GM18868 (cell line): ENCODE results near the gene ZNF81.
"Not testable (repeated sequence)": the region's sequence is repeated elsewhere in the genome, so short reads cannot be mapped to it uniquely, and the experiment has no call there.

Experiments used
- ATAC-seq: cut with Tn5 transposase; IDR thresholded peaks from one replicate; pipeline ENCODE4 v1.9.1; 2021; ENCODE audit warnings: mild to moderate bottlenecking, moderate library complexity; ENCODE audit not compliant: unreplicated experiment

ZNF81 gene

GRCh38 chrX:47843363-47843762 lies 6.7 kb downstream of the ZNF81 start:
- ATAC-seq = no peak

GRCh38 chrX:47844117-47844516 lies 7.4 kb downstream of the ZNF81 start:
- ATAC-seq = no peak

GRCh38 chrX:47846040-47846439 lies 9.3 kb downstream of the ZNF81 start:
- ATAC-seq = no peak

- no peak for ATAC-seq
Measured at GRCh38 chrX:47849778-47850177, 13.1 kb downstream of the ZNF81 start.

GRCh38 chrX:47850389-47850788 lies 13.7 kb downstream of the ZNF81 start:
- not testable (repeated sequence) for ATAC-seq

- ATAC-seq = no peak
Measured at GRCh38 chrX:47850901-47851300, 14.2 kb downstream of the ZNF81 start.

- ATAC-seq = no peak
Measured at GRCh38 chrX:47854474-47854873, 17.8 kb downstream of the ZNF81 start.

GRCh38 chrX:47859686-47860085 lies 23.0 kb downstream of the ZNF81 start:
- ATAC-seq = no peak

GRCh38 chrX:47862680-47863079 lies 26.0 kb downstream of the ZNF81 start:
- ATAC-seq = no peak

GRCh38 chrX:47863187-47863586 lies 26.5 kb downstream of the ZNF81 start:
- no peak for ATAC-seq

- ATAC-seq = no peak
Measured at GRCh38 chrX:47864300-47864699, 27.6 kb downstream of the ZNF81 start.

GRCh38 chrX:47864785-47865184 lies 28.1 kb downstream of the ZNF81 start:
- no peak for ATAC-seq

GRCh38 chrX:47873123-47873522 lies 36.4 kb downstream of the ZNF81 start:
- ATAC-seq = no peak

GRCh38 chrX:47877327-47877726 lies 40.6 kb downstream of the ZNF81 start:
- ATAC-seq = no peak

- ATAC-seq = no peak
Measured at GRCh38 chrX:47878198-47878597, 41.5 kb downstream of the ZNF81 start.

GRCh38 chrX:47879463-47879862 lies 42.8 kb downstream of the ZNF81 start:
- ATAC-seq = no peak

GRCh38 chrX:47880927-47881326 lies 44.2 kb downstream of the ZNF81 start:
- no peak for ATAC-seq

- no peak for ATAC-seq
Measured at GRCh38 chrX:47885501-47885900, 48.8 kb downstream of the ZNF81 start.

- ATAC-seq = no peak
Measured at GRCh38 chrX:47898024-47898423, 61.3 kb downstream of the ZNF81 start.

- ATAC-seq = peak; percentile 47
Measured at GRCh38 chrX:47900833-47901232, 64.1 kb downstream of the ZNF81 start.

GRCh38 chrX:47902161-47902560 lies 65.5 kb downstream of the ZNF81 start:
- ATAC-seq = no peak

GRCh38 chrX:47915886-47916493 lies 79.3 kb downstream of the ZNF81 start:
- no peak for ATAC-seq

- no peak for ATAC-seq
Measured at GRCh38 chrX:47918274-47918673, 81.6 kb downstream of the ZNF81 start.
